Vagina (tissue), 2 donors: ENCODE results near the gene FXYD6. TPM values are rescaled to one million over a fixed set of nuclear protein-coding genes. Genes with fewer than 3 reads are reported as not detected.

Experiments
- DNase-seq, 2 donors: peaks; one replicate each; pipeline ENCODE4 v3.0.0-alpha.2; 2017; ENCODE audit errors: extremely low spot score in 2 of 2
- H3K27ac ChIP-seq: fragments of 200-600 bp; sonication (generic); one replicate; pipeline ENCODE4 v1.5.1; 2019
- H3K27me3 ChIP-seq: fragments of 200-600 bp; sonication (generic); one replicate; pipeline ENCODE4 v1.5.1; 2019
- H3K36me3 ChIP-seq, 2 donors: fragments of 200-600 bp; sonication (generic); one replicate each; pipeline ENCODE4 v1.5.1; 2017 to 2019
- H3K4me1 ChIP-seq: fragments of 200-600 bp; sonication (generic); one replicate; pipeline ENCODE4 v1.5.1; 2019
- H3K4me3 ChIP-seq, 2 donors: fragments of 200-600 bp; sonication (generic); 1 replicate in 1 of 2; 2 replicates in 1 of 2; pipeline ENCODE4 v1.5.1; 2016 to 2019
- H3K9me3 ChIP-seq: fragments of 200-600 bp; sonication (generic); one replicate; pipeline ENCODE4 v1.5.1; 2019
- POLR2A ChIP-seq, 2 donors: fragments of 450-650 bp; IDR thresholded peaks; one replicate each; pipeline ENCODE4 v1.6.1; 2017; ENCODE audit warnings: antibody characterized with exemption in 2 of 2, mild to moderate bottlenecking in 2 of 2, moderate library complexity in 2 of 2
- POLR2AphosphoS5 ChIP-seq, 2 donors: sonication (generic); formaldehyde crosslinking; IDR thresholded peaks; one replicate each; pipeline ENCODE4 v1.9.0; 2017; ENCODE audit warnings: antibody characterized with exemption in 2 of 2, mild to moderate bottlenecking in 2 of 2, low read depth in 1 of 2; ENCODE audit not compliant: insufficient read depth in 1 of 2
- intact Hi-C: fragments of 100-400 bp; cut with DNase I; formaldehyde crosslinking; loops from one replicate; pipeline ENCODE4 v1.15.1; 2023
- total RNA-seq: library from RNA; depleted of rRNA; stranded (reverse); fragments of >200 nt; gene quantifications from one replicate; pipeline ENCODE4 v1.2.3, GENCODE V29; 2016
- TF ChIP-seq, protein P1 (sequence below), 3 experiments: fragments of 450-650 bp in 2 of 3; fragments of 200-600 bp in 1 of 3; sonication (generic) in 1 of 3; IDR thresholded peaks; one replicate each; pipeline ENCODE4 v1.5.1; 2017 to 2019; ENCODE audit warnings: antibody characterized with exemption in 3 of 3, mild to moderate bottlenecking in 2 of 3, moderate library complexity in 2 of 3

FXYD6 gene
- total RNA-seq, 1 donor from 2014 or later = 75.4 TPM

DNA sequence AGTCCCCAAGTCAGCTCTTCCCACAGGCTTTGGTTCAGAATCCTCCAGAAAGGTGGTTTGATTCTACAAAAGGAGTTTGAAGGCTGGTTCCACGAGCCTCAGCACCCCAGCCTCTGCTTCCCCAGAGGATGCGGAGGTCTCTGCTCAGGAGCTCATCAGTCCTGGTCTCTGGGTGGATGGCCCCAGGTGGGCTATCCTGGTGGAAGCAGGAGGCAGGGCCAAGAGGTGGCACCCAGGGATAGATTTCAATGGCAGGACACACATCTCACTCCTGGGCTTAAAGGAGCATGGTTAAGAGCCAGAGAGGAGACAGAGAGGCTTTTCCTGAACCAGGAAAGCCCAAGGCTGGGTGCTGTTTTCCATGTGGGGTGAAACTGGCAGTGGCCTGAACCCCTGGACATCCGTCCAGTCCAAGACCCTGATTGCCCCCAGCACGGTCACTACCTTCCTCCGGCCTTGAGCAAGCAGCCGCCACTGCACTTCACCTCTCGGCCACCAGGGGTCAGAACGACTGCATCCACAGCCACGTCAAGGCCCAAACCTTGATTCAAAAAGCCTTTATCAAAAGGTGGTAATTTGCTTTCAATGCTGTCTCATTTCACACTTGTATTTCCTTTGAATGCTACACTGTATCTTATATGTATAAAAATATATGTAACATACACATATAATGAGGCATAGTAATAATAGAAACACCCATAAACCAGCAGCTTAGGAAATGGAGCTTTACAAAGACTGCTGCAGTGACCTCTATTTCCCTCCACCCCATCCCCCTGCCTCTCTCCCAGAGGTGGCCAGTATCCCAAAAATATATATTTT, 32.6 kb downstream of the FXYD6 start:
- H3K4me3 ChIP-seq = no peak overlapping the region
- H3K27ac ChIP-seq = no peak overlapping the region
- no peaks in the 10 kb centered on the region for H3K36me3 ChIP-seq
- TF ChIP-seq POLR2A (IDR thresholded peaks at IDR 0.05) (no peak), POLR2AphosphoS5 (IDR thresholded peaks at IDR 0.05; ENCODE audit: insufficient read depth in 1 of 2, low read depth in 1 of 2) (peak in 1 of 2 donors; percentile 61)
- TF ChIP-seq, protein P1, sequence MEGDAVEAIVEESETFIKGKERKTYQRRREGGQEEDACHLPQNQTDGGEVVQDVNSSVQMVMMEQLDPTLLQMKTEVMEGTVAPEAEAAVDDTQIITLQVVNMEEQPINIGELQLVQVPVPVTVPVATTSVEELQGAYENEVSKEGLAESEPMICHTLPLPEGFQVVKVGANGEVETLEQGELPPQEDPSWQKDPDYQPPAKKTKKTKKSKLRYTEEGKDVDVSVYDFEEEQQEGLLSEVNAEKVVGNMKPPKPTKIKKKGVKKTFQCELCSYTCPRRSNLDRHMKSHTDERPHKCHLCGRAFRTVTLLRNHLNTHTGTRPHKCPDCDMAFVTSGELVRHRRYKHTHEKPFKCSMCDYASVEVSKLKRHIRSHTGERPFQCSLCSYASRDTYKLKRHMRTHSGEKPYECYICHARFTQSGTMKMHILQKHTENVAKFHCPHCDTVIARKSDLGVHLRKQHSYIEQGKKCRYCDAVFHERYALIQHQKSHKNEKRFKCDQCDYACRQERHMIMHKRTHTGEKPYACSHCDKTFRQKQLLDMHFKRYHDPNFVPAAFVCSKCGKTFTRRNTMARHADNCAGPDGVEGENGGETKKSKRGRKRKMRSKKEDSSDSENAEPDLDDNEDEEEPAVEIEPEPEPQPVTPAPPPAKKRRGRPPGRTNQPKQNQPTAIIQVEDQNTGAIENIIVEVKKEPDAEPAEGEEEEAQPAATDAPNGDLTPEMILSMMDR (IDR thresholded peaks at IDR 0.05) = peak; percentile 97 to 99 (median 98)
- peak; percentile 89 to 91 for DNase-seq
- no peaks in the 10 kb centered on the region for H3K4me1 ChIP-seq
- intact Hi-C loops = loop anchor here (2.0 kb wide), 1 partner anchor 103 kb away; no protein-coding TSS in a partner anchor
- no peaks in the 10 kb centered on the region for H3K27me3 ChIP-seq
- no peaks in the 10 kb centered on the region for H3K9me3 ChIP-seq

DNA sequence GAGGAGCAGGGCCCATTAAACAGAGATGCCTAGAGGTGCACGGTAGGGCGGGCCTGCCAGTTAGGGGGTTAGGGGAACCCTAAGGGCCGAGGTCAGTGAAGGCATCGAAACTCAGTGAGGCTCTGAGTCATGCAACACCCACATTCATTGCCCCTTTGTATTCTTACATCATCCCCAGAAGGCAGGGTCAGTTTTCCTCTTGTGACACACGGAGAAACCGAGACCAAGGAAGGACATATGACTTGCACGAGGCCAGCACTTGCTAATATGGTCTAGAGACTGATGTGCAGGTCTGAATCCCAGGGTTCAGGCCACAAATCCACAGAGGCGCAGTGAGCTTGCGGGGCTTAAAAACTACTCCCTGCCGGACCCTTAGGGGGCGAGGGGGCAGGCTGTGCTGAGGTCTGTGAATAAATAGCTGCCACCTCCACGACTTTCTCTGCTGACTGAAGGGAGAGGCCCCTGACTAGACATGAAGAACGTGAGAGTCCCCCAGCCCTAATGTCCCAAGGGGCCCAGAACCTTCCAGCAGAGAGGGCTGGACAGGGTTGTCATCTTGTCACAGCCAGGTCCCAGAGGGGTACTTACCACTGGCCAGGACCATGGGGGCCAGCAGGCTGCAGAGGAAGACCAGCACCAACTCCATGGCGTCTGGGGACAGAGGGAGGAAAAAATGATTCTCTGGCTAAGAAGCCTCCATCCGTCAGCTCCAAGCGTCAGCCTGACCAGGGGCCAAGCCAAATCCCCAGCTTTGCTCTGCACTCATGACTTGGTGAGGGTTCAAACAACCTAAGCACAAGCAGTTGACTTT, 34.1 kb downstream of the FXYD6 start:
- H3K27ac ChIP-seq = no peak overlapping the region
- no peak overlapping the region for H3K4me3 ChIP-seq
- H3K36me3 ChIP-seq = no peaks in the 10 kb centered on the region
- DNase-seq = peak; percentile 81 to 82
- intact Hi-C loops = loop anchor here (2.0 kb wide), 1 partner anchor 104 kb away; no protein-coding TSS in a partner anchor
- no peaks in the 10 kb centered on the region for H3K4me1 ChIP-seq
- H3K27me3 ChIP-seq = no peaks in the 10 kb centered on the region
- no peaks in the 10 kb centered on the region for H3K9me3 ChIP-seq
- TF ChIP-seq POLR2AphosphoS5 (IDR thresholded peaks at IDR 0.05; ENCODE audit: insufficient read depth in 1 of 2, low read depth in 1 of 2) = no peak
- no peak for TF ChIP-seq POLR2A (IDR thresholded peaks at IDR 0.05)
- TF ChIP-seq, protein P1 (IDR thresholded peaks at IDR 0.05) = no peak

DNA sequence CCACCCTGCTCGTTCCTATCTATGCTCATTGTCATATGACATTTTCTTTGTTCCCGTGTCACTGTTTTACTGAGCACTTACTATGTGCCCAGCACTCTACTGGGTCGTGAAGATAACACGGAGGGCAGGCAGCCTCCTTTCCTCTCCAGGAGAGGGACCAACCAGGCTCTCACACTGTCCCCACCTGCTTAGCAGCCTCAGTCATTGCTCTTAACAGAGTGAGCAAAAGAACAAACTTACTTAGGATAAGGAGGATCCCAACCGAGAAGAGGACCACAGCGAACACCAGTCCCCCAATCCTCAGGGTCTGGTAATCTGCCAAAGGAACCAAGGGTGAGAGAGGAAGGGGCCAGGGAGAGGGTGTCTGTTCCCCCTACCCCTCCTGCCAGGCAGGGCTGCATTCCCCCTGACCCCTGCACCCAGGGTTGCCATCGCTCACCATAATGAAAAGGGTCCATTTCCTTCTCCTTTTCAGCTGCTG, 34.9 kb downstream of the FXYD6 start:
- H3K4me1 ChIP-seq = no peaks in the 10 kb centered on the region
- no peak overlapping the region for H3K4me3 ChIP-seq
- H3K36me3 ChIP-seq = no peaks in the 10 kb centered on the region
- H3K9me3 ChIP-seq = no peaks in the 10 kb centered on the region
- no peak for TF ChIP-seq POLR2AphosphoS5 (IDR thresholded peaks at IDR 0.05; ENCODE audit: insufficient read depth in 1 of 2, low read depth in 1 of 2)
- TF ChIP-seq, protein P1 (IDR thresholded peaks at IDR 0.05) = no peak
- no peak for TF ChIP-seq POLR2A (IDR thresholded peaks at IDR 0.05)
- intact Hi-C loops = loop anchor here (2.0 kb wide), 1 partner anchor 105 kb away; no protein-coding TSS in a partner anchor
- no peaks in the 10 kb centered on the region for H3K27me3 ChIP-seq
- DNase-seq = peak in 1 of 2 donors; percentile 52
- H3K27ac ChIP-seq = no peak overlapping the region

DNA sequence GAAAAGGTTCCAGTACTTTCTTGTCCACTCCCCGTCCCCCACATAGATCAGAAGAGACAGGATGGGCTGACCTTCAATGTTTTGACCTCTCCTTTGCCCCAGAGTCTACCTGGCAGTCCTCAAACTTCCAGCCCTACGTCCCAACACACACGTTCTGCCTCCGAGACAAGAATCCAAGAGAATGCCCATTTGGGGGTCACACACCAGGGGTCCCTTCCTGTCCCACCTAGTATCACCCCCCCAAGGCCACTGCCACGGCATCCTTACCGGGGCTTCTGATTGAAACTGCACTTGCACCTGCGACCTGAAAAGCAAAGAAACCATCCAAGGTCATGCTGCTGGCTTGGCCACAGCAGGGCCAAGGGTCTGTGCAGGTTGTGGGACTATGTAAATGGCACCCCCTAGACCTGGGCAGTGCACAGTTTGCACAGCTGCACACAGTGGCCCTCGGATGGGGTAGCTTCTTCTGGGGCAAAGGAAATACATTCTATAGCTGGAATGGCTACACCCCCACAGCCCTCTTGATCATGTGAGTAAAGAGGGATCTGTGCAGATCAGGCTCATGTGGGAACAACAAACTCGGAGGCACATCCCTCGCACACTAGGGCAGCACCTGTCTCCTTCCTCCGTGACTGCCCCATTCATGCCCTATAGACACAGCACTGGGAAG, 35.4 kb downstream of the FXYD6 start:
- intact Hi-C loops = no loop called here
- H3K9me3 ChIP-seq = no peaks in the 10 kb centered on the region
- peak; percentile 77 to 82 for DNase-seq

More for the DNA sequence above, 35.4 kb downstream of the FXYD6 start:
- Histone ChIP-seq H3K4me1 (no peaks in the 10 kb centered on the region), H3K36me3 (no peaks in the 10 kb centered on the region), H3K27ac (no peak overlapping the region), H3K4me3 (no peak overlapping the region), H3K27me3 (no peaks in the 10 kb centered on the region)
- no peak for TF ChIP-seq POLR2AphosphoS5 (IDR thresholded peaks at IDR 0.05; ENCODE audit: insufficient read depth in 1 of 2, low read depth in 1 of 2)
- TF ChIP-seq POLR2A (IDR thresholded peaks at IDR 0.05) = no peak
- TF ChIP-seq, protein P1 (IDR thresholded peaks at IDR 0.05) = no peak
